Parathyroid adenoma (tissue), 2 donors: Measurements from ENCODE around the gene SOX5.

Experiments
- H2AFZ ChIP-seq: fragments of 300-600 bp; sonication (generic); one replicate; pipeline ENCODE4 v1.7.0; 2017; ENCODE audit warnings: antibody characterized with exemption, mild to moderate bottlenecking
- H3K27ac ChIP-seq: fragments of 300-600 bp; sonication (generic); one replicate; pipeline ENCODE4 v1.7.0; 2017
- H3K27me3 ChIP-seq: fragments of 300-600 bp; sonication (generic); one replicate; pipeline ENCODE4 v1.7.0; 2017; ENCODE audit warnings: low read length; ENCODE audit not compliant: control insufficient read depth, insufficient read depth
- H3K36me3 ChIP-seq: fragments of 300-600 bp; sonication (generic); one replicate; pipeline ENCODE4 v1.7.0; 2017; ENCODE audit warnings: low read length; ENCODE audit not compliant: control insufficient read depth, insufficient read depth
- H3K4me1 ChIP-seq: fragments of 300-600 bp; sonication (generic); one replicate; pipeline ENCODE4 v1.7.0; 2017; ENCODE audit warnings: control low read depth
- H3K4me2 ChIP-seq: fragments of 300-600 bp; sonication (generic); one replicate; pipeline ENCODE4 v1.7.0; 2017; ENCODE audit warnings: low read length
- H3K4me3 ChIP-seq: fragments of 300-600 bp; sonication (generic); one replicate; pipeline ENCODE4 v1.7.0; 2017; ENCODE audit warnings: low read depth, low read length
- H3K79me2 ChIP-seq: fragments of 300-600 bp; sonication (generic); one replicate; pipeline ENCODE4 v1.7.0; 2017; ENCODE audit warnings: control low read depth
- H3K9ac ChIP-seq: fragments of 300-600 bp; sonication (generic); one replicate; pipeline ENCODE4 v1.7.0; 2017; ENCODE audit warnings: mild to moderate bottlenecking
- H3K9me3 ChIP-seq: fragments of 300-600 bp; sonication (generic); one replicate; pipeline ENCODE4 v1.7.0; 2017; ENCODE audit warnings: low read length; ENCODE audit not compliant: control insufficient read depth
- TF ChIP-seq, protein P1 (sequence below): fragments of 300-600 bp; sonication (generic); IDR thresholded peaks from one replicate; pipeline ENCODE4 v1.7.0; 2017; ENCODE audit warnings: antibody characterized with exemption, mild to moderate bottlenecking
- donor health status: primary hyperparathyroidism.

SOX5 gene

DNA sequence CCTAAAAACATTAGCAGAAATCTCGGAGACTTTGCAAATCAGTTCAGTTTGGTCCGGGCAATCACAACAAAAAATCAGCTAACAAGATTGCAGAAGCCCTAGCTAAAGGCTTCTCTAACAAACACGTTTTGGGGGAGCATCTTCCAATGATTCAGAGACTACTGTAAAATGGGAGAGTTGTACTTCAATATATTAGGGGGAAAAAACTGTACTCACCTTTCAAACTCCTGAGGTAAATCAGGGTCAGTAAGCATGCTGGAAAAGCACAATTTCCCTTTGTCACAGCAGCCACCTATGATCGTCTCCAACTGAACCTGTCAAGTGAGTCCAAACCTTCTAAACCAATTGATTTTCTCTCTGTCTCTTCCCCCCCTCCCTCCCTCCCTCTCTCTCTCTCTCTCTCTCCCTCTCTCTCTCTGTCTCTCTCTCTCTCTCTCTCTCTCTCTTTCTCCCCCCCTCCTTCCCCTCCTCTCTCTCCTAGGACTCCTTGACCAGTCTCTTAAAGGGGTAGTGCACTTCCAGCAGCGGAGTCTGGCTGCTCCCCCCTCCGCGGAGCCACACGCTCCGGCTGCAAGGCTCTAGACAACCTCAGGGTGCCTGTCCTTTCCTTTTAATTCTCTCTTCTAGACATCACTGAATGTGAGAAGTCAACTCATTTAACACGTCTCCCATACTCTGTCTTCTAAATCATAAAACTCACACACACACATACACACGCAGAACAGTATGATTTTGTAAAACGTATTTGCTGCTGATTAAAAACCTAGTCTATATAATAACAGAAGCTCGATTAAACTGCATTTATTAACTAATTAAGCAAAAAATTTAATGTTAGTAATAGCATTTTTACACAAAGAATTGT, at the start of gene SOX5:
Gene SOX5 (minus strand): TSS at position 323 of the 862 bp plus-strand sequence. CDS start 69 bp downstream, at position 254.
- Histone ChIP-seq H3K4me2 (peak within 1 kb of the TSS; percentile 43), H3K4me3 (peak within 1 kb of the TSS; percentile 37), H3K27ac (no peak within 1 kb of the TSS), H3K79me2 (no peaks in the 10 kb centered on the region), H2AFZ (peak within 1 kb of the TSS; percentile 52), H3K4me1 (no peaks in the 10 kb centered on the region), H3K27me3 (peaks cover 6% of the 10 kb centered on the region), H3K36me3 (no peaks in the 10 kb centered on the region), H3K9me3 (no peaks in the 10 kb centered on the region), H3K9ac (no peak within 1 kb of the TSS)
- TF ChIP-seq, protein P1, sequence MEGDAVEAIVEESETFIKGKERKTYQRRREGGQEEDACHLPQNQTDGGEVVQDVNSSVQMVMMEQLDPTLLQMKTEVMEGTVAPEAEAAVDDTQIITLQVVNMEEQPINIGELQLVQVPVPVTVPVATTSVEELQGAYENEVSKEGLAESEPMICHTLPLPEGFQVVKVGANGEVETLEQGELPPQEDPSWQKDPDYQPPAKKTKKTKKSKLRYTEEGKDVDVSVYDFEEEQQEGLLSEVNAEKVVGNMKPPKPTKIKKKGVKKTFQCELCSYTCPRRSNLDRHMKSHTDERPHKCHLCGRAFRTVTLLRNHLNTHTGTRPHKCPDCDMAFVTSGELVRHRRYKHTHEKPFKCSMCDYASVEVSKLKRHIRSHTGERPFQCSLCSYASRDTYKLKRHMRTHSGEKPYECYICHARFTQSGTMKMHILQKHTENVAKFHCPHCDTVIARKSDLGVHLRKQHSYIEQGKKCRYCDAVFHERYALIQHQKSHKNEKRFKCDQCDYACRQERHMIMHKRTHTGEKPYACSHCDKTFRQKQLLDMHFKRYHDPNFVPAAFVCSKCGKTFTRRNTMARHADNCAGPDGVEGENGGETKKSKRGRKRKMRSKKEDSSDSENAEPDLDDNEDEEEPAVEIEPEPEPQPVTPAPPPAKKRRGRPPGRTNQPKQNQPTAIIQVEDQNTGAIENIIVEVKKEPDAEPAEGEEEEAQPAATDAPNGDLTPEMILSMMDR, result no peak

DNA sequence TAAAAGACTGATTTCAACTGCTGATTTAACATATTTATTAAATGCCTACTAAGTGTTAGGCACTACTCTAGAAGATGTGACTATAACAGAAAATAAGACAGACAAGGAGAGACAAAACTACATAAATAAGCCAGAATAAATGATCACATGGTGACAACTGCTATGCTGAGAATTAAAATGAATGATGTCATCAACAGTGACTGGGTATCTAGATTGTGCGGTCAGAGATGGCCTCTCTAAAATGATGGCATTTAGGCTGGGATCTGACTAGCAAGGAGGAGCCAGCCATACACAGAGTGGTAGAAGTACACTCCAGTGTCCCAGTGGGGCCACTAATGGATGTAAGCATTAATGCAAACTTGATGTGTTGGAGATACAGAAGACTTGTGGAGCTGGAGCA, 37.6 kb upstream of the SOX5 start:
- Histone ChIP-seq H3K4me1 (no peaks in the 10 kb centered on the region), H3K4me3 (no peak overlapping the region), H3K27ac (no peak overlapping the region), H3K36me3 (no peaks in the 10 kb centered on the region), H3K4me2 (no peak overlapping the region), H3K9ac (no peak overlapping the region), H3K79me2 (no peaks in the 10 kb centered on the region), H3K27me3 (no peaks in the 10 kb centered on the region), H3K9me3 (no peaks in the 10 kb centered on the region), H2AFZ (no peak overlapping the region)
- TF ChIP-seq, protein P1, result no peak

DNA sequence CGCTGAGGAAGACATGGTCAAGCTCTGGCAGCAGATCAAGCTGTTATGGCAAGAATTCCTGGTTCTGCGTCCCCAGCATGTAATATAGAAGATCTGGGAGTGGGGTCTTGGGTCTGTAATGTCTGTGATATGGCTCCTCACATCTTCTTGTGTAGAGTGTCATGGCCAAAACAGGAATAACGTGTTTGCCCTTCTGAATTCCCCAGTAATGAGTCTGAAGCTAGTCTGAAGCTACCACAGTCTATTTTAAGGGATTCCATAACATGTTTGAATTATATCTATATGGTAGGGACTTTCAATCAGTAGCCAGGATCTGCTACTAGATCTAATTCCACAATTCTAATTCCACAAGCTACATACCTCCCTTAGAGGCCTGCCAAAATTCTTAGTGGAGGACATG, 31.4 kb upstream of the SOX5 start:
- Histone ChIP-seq H3K4me2 (no peak overlapping the region), H3K27ac (no peak overlapping the region), H3K27me3 (no peaks in the 10 kb centered on the region), H3K9ac (no peak overlapping the region), H3K79me2 (no peaks in the 10 kb centered on the region), H3K9me3 (no peaks in the 10 kb centered on the region), H3K4me1 (no peaks in the 10 kb centered on the region), H2AFZ (no peak overlapping the region), H3K36me3 (no peaks in the 10 kb centered on the region), H3K4me3 (no peak overlapping the region)
- TF ChIP-seq, protein P1, result no peak

DNA sequence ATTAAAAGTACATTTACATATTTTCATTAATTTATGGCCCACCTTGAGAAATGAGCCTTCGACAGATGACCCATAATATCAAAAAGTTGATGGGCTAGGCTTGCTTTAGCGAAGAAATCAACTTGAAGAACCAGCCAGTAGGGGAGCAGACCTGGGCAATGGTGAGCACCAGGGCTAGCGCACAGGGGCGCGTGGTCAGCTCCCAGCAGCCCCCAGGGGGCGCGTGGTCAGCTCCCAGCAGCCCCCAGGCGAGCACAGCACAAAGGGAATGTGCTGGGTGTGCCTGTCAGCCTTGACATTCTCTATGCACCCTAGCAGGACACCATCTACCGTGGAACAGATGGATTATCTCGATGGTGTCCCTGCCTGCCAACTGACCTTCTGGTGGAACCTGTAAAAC, 15.3 kb upstream of the SOX5 start:
- Histone ChIP-seq H2AFZ (no peak overlapping the region), H3K4me3 (no peak overlapping the region), H3K9ac (no peak overlapping the region), H3K27me3 (no peaks in the 10 kb centered on the region), H3K27ac (no peak overlapping the region), H3K36me3 (no peaks in the 10 kb centered on the region), H3K79me2 (no peaks in the 10 kb centered on the region), H3K9me3 (no peaks in the 10 kb centered on the region), H3K4me2 (no peak overlapping the region), H3K4me1 (no peaks in the 10 kb centered on the region)
- TF ChIP-seq, protein P1, result no peak

DNA sequence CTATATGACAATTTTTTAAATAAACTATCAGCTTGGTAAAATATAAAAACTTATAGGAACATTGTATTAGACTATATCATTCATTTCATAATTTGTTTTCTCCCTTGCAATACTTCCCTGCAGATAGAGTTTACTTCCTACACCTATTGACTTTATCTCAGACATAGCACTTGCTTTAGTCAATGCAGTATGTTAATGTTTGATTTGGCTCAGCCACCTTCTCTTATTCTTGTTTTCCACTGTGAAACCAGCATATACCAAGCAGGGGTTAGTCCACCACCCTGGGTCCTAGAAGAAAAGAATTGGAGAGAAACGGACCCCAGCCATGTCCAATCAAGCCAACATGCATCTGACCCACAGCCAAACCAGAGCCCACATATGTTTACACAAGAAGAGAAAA, 10.4 kb upstream of the SOX5 start:
- Histone ChIP-seq H3K9me3 (no peaks in the 10 kb centered on the region), H3K79me2 (no peaks in the 10 kb centered on the region), H3K4me1 (no peaks in the 10 kb centered on the region), H3K36me3 (no peaks in the 10 kb centered on the region), H3K27ac (no peak overlapping the region), H2AFZ (no peak overlapping the region), H3K27me3 (no peaks in the 10 kb centered on the region), H3K4me2 (no peak overlapping the region), H3K9ac (no peak overlapping the region), H3K4me3 (no peak overlapping the region)
- TF ChIP-seq, protein P1, result no peak
